SU-DHL-6 (cell line): ENCODE results near the gene ZFR2.

Experiments used
- H2AFZ ChIP-seq: fragments of 200-600 bp; sonication (generic); 2 replicates; pipeline ENCODE4 v1.6.1; 2014; ENCODE audit warnings: low read depth, mild to moderate bottlenecking, moderate library complexity, mixed read lengths, antibody characterized with exemption, low read length; ENCODE audit not compliant: severe bottlenecking
- H3F3A ChIP-seq: fragments of 200-600 bp; shearing (Covaris generic); 2 replicates; pipeline ENCODE4 v1.6.0; 2016; ENCODE audit warnings: antibody characterized with exemption, mild to moderate bottlenecking; ENCODE audit not compliant: insufficient read depth
- H3K27ac ChIP-seq: fragments of 200-600 bp; sonication (generic); 2 replicates; pipeline ENCODE4 v1.5.1; 2016; ENCODE audit warnings: low read depth, mild to moderate bottlenecking, low read length, moderate library complexity, mixed read lengths
- H3K27me3 ChIP-seq: fragments of 200-600 bp; sonication (generic), shearing (Covaris generic); 2 replicates; pipeline ENCODE4 v1.6.0; 2014; ENCODE audit warnings: mild to moderate bottlenecking, low read length
- H3K36me3 ChIP-seq: fragments of 200-600 bp; sonication (generic); 2 replicates; pipeline ENCODE4 v1.6.1; 2014; ENCODE audit warnings: mild to moderate bottlenecking, low read length, mixed read lengths
- H3K4me2 ChIP-seq: fragments of 300-600, 200-600 bp; shearing (Covaris generic), sonication (generic); 2 replicates; pipeline ENCODE4 v1.6.0; 2014; ENCODE audit warnings: low read length, low read depth, mild to moderate bottlenecking; ENCODE audit not compliant: poor library complexity, severe bottlenecking
- H3K4me3 ChIP-seq: fragments of 200-600 bp; sonication (generic); 2 replicates; pipeline ENCODE4 v1.5.1; 2014; ENCODE audit warnings: antibody characterized with exemption, low read length, mild to moderate bottlenecking, mixed read lengths; ENCODE audit not compliant: insufficient read depth, poor library complexity, severe bottlenecking
- H3K79me2 ChIP-seq: fragments of 200-600 bp; sonication (generic); 2 replicates; pipeline ENCODE4 v1.6.1; 2014; ENCODE audit warnings: mild to moderate bottlenecking, low read length, moderate library complexity; ENCODE audit not compliant: insufficient read depth
- H3K9ac ChIP-seq: fragments of 200-600 bp; sonication (generic); 2 replicates; pipeline ENCODE4 v1.7.0; 2014; ENCODE audit warnings: mild to moderate bottlenecking, low read length
- H3K9me2 ChIP-seq: fragments of 200-600 bp; sonication (generic); replicated peaks from 2 replicates; pipeline ENCODE4 v1.6.1; 2014; ENCODE audit warnings: low read length; ENCODE audit not compliant: insufficient read depth
- H3K9me3 ChIP-seq: fragments of 200-600 bp; sonication (generic); 2 replicates; pipeline ENCODE4 v1.6.1; 2014; ENCODE audit warnings: low read length, mixed read lengths; ENCODE audit not compliant: insufficient read depth
- H4K20me1 ChIP-seq: fragments of 200-600 bp; sonication (generic); 2 replicates; pipeline ENCODE4 v1.6.1; 2014; ENCODE audit warnings: low read depth, mild to moderate bottlenecking, antibody characterized with exemption, low read length, moderate library complexity, mixed read lengths
- CTCF ChIP-seq: fragments of 200-600 bp; sonication (generic); IDR thresholded peaks from one replicate; pipeline ENCODE4 v1.5.1; 2017; ENCODE audit warnings: antibody characterized with exemption, mild to moderate bottlenecking, low read length, moderate library complexity; ENCODE audit not compliant: insufficient read depth, poor library complexity, severe bottlenecking
- EZH2phosphoT487 ChIP-seq: fragments of 200-600 bp; sonication (generic), shearing (Covaris generic); conservative IDR thresholded peaks from 2 replicates; pipeline ENCODE4 v1.6.1; 2018; ENCODE audit warnings: mild to moderate bottlenecking, antibody characterized with exemption, low read length, moderate library complexity, mixed read lengths

Gene ZFR2

DNA sequence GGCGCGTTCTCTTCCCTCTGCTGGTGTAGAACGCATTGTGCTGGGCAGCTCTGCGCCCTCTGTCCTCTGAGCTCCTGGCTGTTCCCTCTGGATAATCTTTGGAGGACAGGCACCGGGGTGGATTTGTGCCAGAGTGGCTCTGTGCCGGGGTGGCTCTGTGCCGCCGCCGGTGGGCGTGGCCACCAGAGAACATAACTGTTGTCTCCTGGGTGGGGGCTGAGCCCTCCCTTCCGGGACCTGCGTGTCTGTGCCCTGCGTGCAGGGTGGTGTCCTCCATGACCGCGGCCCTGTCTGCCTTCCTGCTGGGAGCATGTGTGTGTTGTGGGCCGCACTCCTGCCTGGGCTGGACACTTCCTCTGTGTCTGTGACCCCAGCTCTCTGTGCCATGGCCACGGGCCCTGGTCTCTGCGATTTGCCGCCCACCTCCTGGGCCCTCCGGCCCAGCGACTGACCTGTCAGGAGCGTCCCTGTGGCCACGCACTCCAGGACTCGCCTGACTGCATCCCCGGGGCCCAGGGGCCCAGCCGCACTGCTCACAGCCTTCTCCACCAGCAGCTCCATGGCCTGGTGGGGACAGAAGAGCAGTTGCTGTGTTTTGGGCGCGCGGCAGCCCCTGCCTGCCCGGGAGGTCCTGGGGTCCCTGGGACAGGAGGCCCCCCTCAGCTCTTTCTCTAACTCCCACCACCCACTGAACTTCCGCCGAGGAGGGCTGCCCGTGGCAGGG is 60.3 kb downstream of the ZFR2 start:
- H3K9me2 ChIP-seq: no peaks in the 10 kb centered on the region
- H3K4me3 ChIP-seq: no peak overlapping the region
- no peaks in the 10 kb centered on the region for H3K9me3 ChIP-seq
- no peak overlapping the region for H3K4me2 ChIP-seq
- TF ChIP-seq CTCF: no peak
- TF ChIP-seq EZH2phosphoT487: no peak
- no peak overlapping the region for H3K27ac ChIP-seq
- H3F3A ChIP-seq: no peaks in the 10 kb centered on the region
- no peak overlapping the region for H3K9ac ChIP-seq
- H3K36me3 ChIP-seq: no peaks in the 10 kb centered on the region
- no peak overlapping the region for H2AFZ ChIP-seq
- H3K79me2 ChIP-seq: no peaks in the 10 kb centered on the region
- H4K20me1 ChIP-seq: no peaks in the 10 kb centered on the region
- no peaks in the 10 kb centered on the region for H3K27me3 ChIP-seq

DNA sequence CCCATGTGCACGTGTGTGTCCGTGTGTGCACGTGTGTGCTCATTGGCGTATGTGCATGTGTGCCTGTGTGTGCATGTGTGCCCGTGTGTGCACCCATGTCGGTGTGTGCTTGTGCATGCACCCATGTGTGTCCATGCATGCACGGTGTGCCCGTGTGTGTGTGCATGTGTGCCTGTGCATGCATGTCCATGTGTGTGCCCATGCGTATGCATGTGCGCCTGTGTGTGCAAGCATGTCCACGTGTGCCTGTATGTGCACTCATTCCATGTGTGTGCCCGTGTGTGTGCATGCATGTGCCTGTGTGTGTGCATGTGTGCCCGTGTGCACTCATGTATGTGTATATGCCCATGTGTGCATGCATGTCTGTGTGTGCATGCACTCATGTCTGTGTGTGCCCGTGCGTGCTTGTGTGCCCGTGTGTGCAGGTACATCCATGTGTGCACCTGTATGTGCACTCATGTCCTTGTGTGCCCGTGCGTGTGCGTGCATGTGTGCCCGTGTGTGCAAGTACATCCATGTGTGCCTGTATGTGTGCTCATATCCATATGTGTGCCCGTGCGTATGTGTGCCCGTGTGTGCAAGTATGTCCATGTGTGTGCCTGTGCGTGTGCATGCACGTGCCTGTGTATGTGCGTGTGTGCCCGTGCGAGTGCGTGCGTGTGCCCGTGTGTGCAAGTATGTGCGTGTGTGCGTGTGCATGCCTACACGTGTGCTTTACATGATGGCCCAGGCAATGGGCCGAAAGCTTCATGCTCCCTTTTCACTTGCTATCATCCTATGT is 61.1 kb downstream of the ZFR2 start:
- Histone ChIP-seq H3F3A (no peaks in the 10 kb centered on the region), H4K20me1 (no peaks in the 10 kb centered on the region), H3K9ac (no peak overlapping the region), H3K79me2 (no peaks in the 10 kb centered on the region), H3K9me2 (no peaks in the 10 kb centered on the region), H2AFZ (no peak overlapping the region), H3K27me3 (no peaks in the 10 kb centered on the region), H3K4me3 (no peak overlapping the region), H3K4me2 (no peak overlapping the region), H3K27ac (no peak overlapping the region), H3K9me3 (no peaks in the 10 kb centered on the region), H3K36me3 (no peaks in the 10 kb centered on the region)
- TF ChIP-seq EZH2phosphoT487 (no peak), CTCF (no peak)

GRCh38 chr19:3807131-3807480 is 61.7 kb downstream of the ZFR2 start:
- Histone ChIP-seq H3K27me3 (no peaks in the 10 kb centered on the region), H4K20me1 (no peaks in the 10 kb centered on the region), H2AFZ (no peak overlapping the region), H3F3A (no peaks in the 10 kb centered on the region), H3K9me2 (no peaks in the 10 kb centered on the region), H3K4me3 (no peak overlapping the region), H3K4me2 (no peak overlapping the region), H3K79me2 (no peaks in the 10 kb centered on the region), H3K36me3 (no peaks in the 10 kb centered on the region), H3K9ac (no peak overlapping the region), H3K27ac (no peak overlapping the region), H3K9me3 (no peaks in the 10 kb centered on the region)
- TF ChIP-seq CTCF (no peak), EZH2phosphoT487 (no peak)
